BE2C (cell line): ENCODE data around the gene DNAH7.

Experiments
- DNase-seq: peaks from one replicate; pipeline ENCODE4 v3.0.0-alpha.2; 2020
- H3K27me3 ChIP-seq: fragments of 250-450 bp; sonication (Bioruptor Pico); 2 replicates; pipeline ENCODE4 v1.5.1; 2020; ENCODE audit warnings: mild to moderate bottlenecking
- H3K36me3 ChIP-seq: fragments of 250-450 bp; sonication (Bioruptor Pico); 2 replicates; pipeline ENCODE4 v1.5.1; 2020; ENCODE audit warnings: mild to moderate bottlenecking
- H3K4me1 ChIP-seq: fragments of 250-450 bp; sonication (Bioruptor Pico); 2 replicates; pipeline ENCODE4 v1.5.1; 2020
- H3K4me3 ChIP-seq: 2 replicates; pipeline ENCODE4 v1.5.1; 2011; ENCODE audit warnings: low read depth, low read length
- H3K9me3 ChIP-seq: fragments of 250-450 bp; sonication (Bioruptor Pico); 2 replicates; pipeline ENCODE4 v1.5.1; 2020
- CTCF ChIP-seq: IDR thresholded peaks from 2 replicates; pipeline ENCODE4 v1.5.1; 2012; ENCODE audit warnings: mild to moderate bottlenecking, low read depth, low read length

The DNAH7 gene

GRCh38 chr2:195741191-195741590 is 327.4 kb downstream of the DNAH7 start:
- Histone ChIP-seq H3K4me1 (no peaks in the 10 kb centered on the region; the same call in 1 of the 2 replicates), H3K4me3 (no peak overlapping the region), H3K27me3 (no peaks in the 10 kb centered on the region), H3K36me3 (peaks cover 7% of the 10 kb centered on the region; the same call in 1 of the 2 replicates), H3K9me3 (no peaks in the 10 kb centered on the region)
- TF ChIP-seq CTCF, result no peak
- DNase-seq, result no peak

GRCh38 chr2:195737511-195738325 is 330.9 kb downstream of the DNAH7 start:
- no peak for TF ChIP-seq CTCF
- H3K4me3 ChIP-seq, result no peak overlapping the region
- H3K36me3 ChIP-seq, result peaks cover 15% of the 10 kb centered on the region
- H3K4me1 ChIP-seq, result no peaks in the 10 kb centered on the region; the same call in 1 of the 2 replicates
- DNase-seq, result no peak
- no peaks in the 10 kb centered on the region for H3K9me3 ChIP-seq
- no peaks in the 10 kb centered on the region for H3K27me3 ChIP-seq

- Histone ChIP-seq H3K4me3 (no peak overlapping the region), H3K9me3 (no peaks in the 10 kb centered on the region), H3K36me3 (peaks cover 16% of the 10 kb centered on the region), H3K4me1 (no peaks in the 10 kb centered on the region; the same call in 1 of the 2 replicates), H3K27me3 (no peaks in the 10 kb centered on the region)
- DNase-seq, result no peak
- no peak for TF ChIP-seq CTCF
Measured at GRCh38 chr2:195735347-195735746, 333.3 kb downstream of the DNAH7 start.

GRCh38 chr2:195734931-195735330 is 333.7 kb downstream of the DNAH7 start:
- no peaks in the 10 kb centered on the region for H3K9me3 ChIP-seq
- no peaks in the 10 kb centered on the region; the same call in 1 of the 2 replicates for H3K4me1 ChIP-seq
- H3K36me3 ChIP-seq, result peaks cover 13% of the 10 kb centered on the region
- no peaks in the 10 kb centered on the region for H3K27me3 ChIP-seq
- no peak for TF ChIP-seq CTCF
- no peak for DNase-seq
- no peak overlapping the region for H3K4me3 ChIP-seq

- H3K4me1 ChIP-seq, result no peaks in the 10 kb centered on the region; the same call in 1 of the 2 replicates
- no peak for DNase-seq
- no peaks in the 10 kb centered on the region for H3K9me3 ChIP-seq
- H3K27me3 ChIP-seq, result no peaks in the 10 kb centered on the region
- TF ChIP-seq CTCF, result no peak
- no peak overlapping the region for H3K4me3 ChIP-seq
- H3K36me3 ChIP-seq, result peaks cover 15% of the 10 kb centered on the region
Measured at GRCh38 chr2:195734395-195734794, 334.2 kb downstream of the DNAH7 start.

GRCh38 chr2:195733831-195734230 is 334.8 kb downstream of the DNAH7 start:
- no peaks in the 10 kb centered on the region; the same call in 1 of the 2 replicates for H3K4me1 ChIP-seq
- H3K36me3 ChIP-seq, result peaks cover 17% of the 10 kb centered on the region

More at GRCh38 chr2:195733831-195734230, 334.8 kb downstream of the DNAH7 start:
- Histone ChIP-seq H3K27me3 (no peaks in the 10 kb centered on the region), H3K9me3 (no peaks in the 10 kb centered on the region), H3K4me3 (no peak overlapping the region)
- TF ChIP-seq CTCF, result no peak
- no peak for DNase-seq
